ENCODE results near the gene TMEM14B.
"Not testable (repeated sequence)": the region's sequence is repeated elsewhere in the genome, so short reads cannot be mapped to it uniquely, and the experiment has no call there.

Gene TMEM14B

GRCh38 chr6:10747251-10747972 is at the start of gene TMEM14B:
TMEM14B (plus strand) TSS chr6:10747805; CDS start chr6:10749246, 1,441 bp downstream.
- FAIRE-seq = peak; percentile 86
- peak; percentile 94 for DNase-seq (ENCODE audit: insufficient read length, low spot score)

- FAIRE-seq (peak; percentile 56), DNase-seq (ENCODE audit: insufficient read length, low spot score) (no peak)
Observed at GRCh38 chr6:10713962-10714361, 33.6 kb upstream of the TMEM14B start.

- DNase-seq (ENCODE audit: insufficient read length, low spot score) = no peak
- no peak for FAIRE-seq
Observed at GRCh38 chr6:10719296-10719963, 28.2 kb upstream of the TMEM14B start.

- DNase-seq (ENCODE audit: insufficient read length, low spot score) (no peak), FAIRE-seq (no peak)
Observed at GRCh38 chr6:10719964-10720264, 27.7 kb upstream of the TMEM14B start.

GRCh38 chr6:10720265-10720959 is 27.2 kb upstream of the TMEM14B start:
- FAIRE-seq (no peak), DNase-seq (ENCODE audit: insufficient read length, low spot score) (no peak)

GRCh38 chr6:10720960-10721849 is 26.4 kb upstream of the TMEM14B start:
- FAIRE-seq; DNase-seq (ENCODE audit: insufficient read length, low spot score): not testable (repeated sequence)

- no peak for DNase-seq (ENCODE audit: insufficient read length, low spot score)
- FAIRE-seq = no peak
Observed at GRCh38 chr6:10721850-10722569, 25.6 kb upstream of the TMEM14B start.

- FAIRE-seq (no peak), DNase-seq (ENCODE audit: insufficient read length, low spot score) (no peak)
Observed at GRCh38 chr6:10722570-10722819, 25.1 kb upstream of the TMEM14B start.

GRCh38 chr6:10722820-10723566 is 24.6 kb upstream of the TMEM14B start, which contains the start of gene TMEM14C:
TMEM14C (plus strand) TSS chr6:10723070; CDS start chr6:10724614, 1,544 bp downstream.
- FAIRE-seq (peak; percentile 70), DNase-seq (ENCODE audit: insufficient read length, low spot score) (peak; percentile 91)

GRCh38 chr6:10723567-10723881 is 24.1 kb upstream of the TMEM14B start:
- no peak for DNase-seq (ENCODE audit: insufficient read length, low spot score)
- FAIRE-seq = no peak

GRCh38 chr6:10725044-10725443 is 22.6 kb upstream of the TMEM14B start:
- FAIRE-seq (no peak), DNase-seq (ENCODE audit: insufficient read length, low spot score) (no peak)

GRCh38 chr6:10725716-10726115 is 21.9 kb upstream of the TMEM14B start:
- DNase-seq (ENCODE audit: insufficient read length, low spot score) (no peak), FAIRE-seq (no peak)

GRCh38 chr6:10730254-10730653 is 17.4 kb upstream of the TMEM14B start:
- FAIRE-seq = no peak
- DNase-seq (ENCODE audit: insufficient read length, low spot score) = no peak

- FAIRE-seq = no peak
- no peak for DNase-seq (ENCODE audit: insufficient read length, low spot score)
Observed at GRCh38 chr6:10733151-10733715, 14.4 kb upstream of the TMEM14B start.

GRCh38 chr6:10733863-10734262 is 13.7 kb upstream of the TMEM14B start:
- no peak for DNase-seq (ENCODE audit: insufficient read length, low spot score)
- FAIRE-seq = no peak

GRCh38 chr6:10736731-10737130 is 10.9 kb upstream of the TMEM14B start:
- DNase-seq (ENCODE audit: insufficient read length, low spot score) (no peak), FAIRE-seq (no peak)

- DNase-seq (ENCODE audit: insufficient read length, low spot score) = no peak
- no peak for FAIRE-seq
Observed at GRCh38 chr6:10740061-10740460, 7.5 kb upstream of the TMEM14B start.

GRCh38 chr6:10741643-10742042 is 6.0 kb upstream of the TMEM14B start:
- not testable (repeated sequence) for FAIRE-seq; DNase-seq (ENCODE audit: insufficient read length, low spot score)

- DNase-seq (ENCODE audit: insufficient read length, low spot score) (no peak), FAIRE-seq (no peak)
Observed at GRCh38 chr6:10742251-10742650, 5.4 kb upstream of the TMEM14B start.
